Psoas muscle (tissue), 8 donors: ENCODE data around the gene PLD3. TPM values are rescaled to one million over a fixed set of nuclear protein-coding genes. Genes with fewer than 3 reads are reported as not detected.

Experiments used
- ATAC-seq, 4 donors: fragments of 200-7000 bp; cut with Tn5 transposase; one replicate each; pipeline ENCODE4 v1.9.1; 2020; ENCODE audit warnings: moderate library complexity in 3 of 4, mild to moderate bottlenecking in 2 of 4
- DNase-seq, 2 donors: peaks; one replicate each; pipeline ENCODE4 v3.0.0-alpha.2; 2020
- H3K27ac ChIP-seq: fragments of 200-600 bp; one replicate; pipeline ENCODE4 v1.8.0; 2022
- H3K27me3 ChIP-seq, 3 donors: fragments of 200-600 bp in 1 of 3; one replicate each; pipeline versions ENCODE4 v1.6.1 to v1.8.0; 2013 to 2022; ENCODE audit warnings: low read length in 2 of 3, mild to moderate bottlenecking in 2 of 3, moderate library complexity in 1 of 3; ENCODE audit not compliant: insufficient read depth in 3 of 3
- H3K36me3 ChIP-seq, 2 donors: fragments of 200-600 bp in 1 of 2; one replicate each; pipeline versions ENCODE4 v1.6.1 to v1.8.0; 2013 to 2022; ENCODE audit warnings: low read depth in 1 of 2, mild to moderate bottlenecking in 1 of 2, moderate library complexity in 1 of 2; ENCODE audit not compliant: insufficient read depth in 1 of 2
- H3K4me1 ChIP-seq: fragments of 200-600 bp; one replicate; pipeline ENCODE4 v1.8.0; 2022
- H3K4me3 ChIP-seq: fragments of 200-600 bp; one replicate; pipeline ENCODE4 v1.8.0; 2022; ENCODE audit warnings: mild to moderate bottlenecking
- H3K9me3 ChIP-seq: fragments of 200-600 bp; one replicate; pipeline ENCODE4 v1.8.0; 2022
- WGBS, 3 donors: extraction: QIAGEN DNeasy Blood & Tissue Kit; methylation state at CpG; one replicate each; pipeline versions ENCODE4 v1.1.6 to v1.1.7; 2013; 5-methylcytosine and 5-hydroxymethylcytosine counted together
- intact Hi-C, 2 donors: fragments of 100-400 bp; cut with DNase I; formaldehyde crosslinking; loops; one replicate each; pipeline versions ENCODE4 v1.11.0 to v1.14.2; 2022
- polyA plus RNA-seq, 3 donors: library from polyadenylated mRNA; stranded (reverse); fragments of 200-250 nt; gene quantifications; one replicate each; pipeline ENCODE4 v1.2.3, GENCODE V29; 2013
- total RNA-seq, 4 donors: library from RNA; stranded (reverse); fragmentation: NEBNext Ultra II Directional in 2 of 4; extraction: Animal tissue kit (Norgen Biotek cat#: 25700) in 2 of 4; gene quantifications; one replicate each; pipeline versions ENCODE4 v1.2.1 to v1.2.4, GENCODE V29; 2021 to 2023
- TF ChIP-seq, protein P1 (sequence below): fragments of 200-600 bp; IDR thresholded peaks from one replicate; pipeline ENCODE4 v1.8.0; 2022; ENCODE audit warnings: antibody characterized with exemption
- donor health status: healthy with polysubstance abuse.
- donor health status: DM: no; HTN: no; CAD: no; lungs with moderate emphysema.
- donor health status: Bipolar disorder and iron deficiency.
- donor health status: healthy.
- donor health status: DM: yes; HTN: yes; CAD: no.
- donor health status: DM: no; HTN: no; CAD: no.
- donor health status: DM: no; HTN: no; CAD: no.
- donor health status: DM: yes; HTN: yes; CAD: no.

The PLD3 gene
- total and polyA plus RNA-seq, 7 donors, result 60.2 to 116 (median 84.2) TPM

DNA sequence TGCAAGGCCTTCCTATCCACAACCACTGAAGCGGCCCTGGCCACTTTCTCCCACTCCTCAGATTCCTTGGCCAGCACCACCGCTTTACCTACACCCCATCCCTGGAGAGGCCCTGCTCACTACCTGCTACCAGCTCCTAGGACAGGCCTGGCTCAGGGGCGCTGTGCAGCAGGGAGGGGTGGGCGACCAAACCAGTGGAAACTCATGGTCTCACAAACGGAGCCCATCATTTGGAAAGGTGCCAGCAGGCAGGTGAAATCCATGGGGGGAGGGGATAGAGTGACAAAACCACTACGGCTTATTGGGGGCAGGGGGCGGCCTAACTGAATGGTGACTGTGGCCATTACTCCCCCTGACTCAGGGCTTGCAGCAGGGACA, 27.9 kb upstream of the PLD3 start:
- H3K36me3 ChIP-seq, result peaks cover 3 to 69% of the 10 kb centered on the region in 2 donors
- ATAC-seq, result no peak

DNA sequence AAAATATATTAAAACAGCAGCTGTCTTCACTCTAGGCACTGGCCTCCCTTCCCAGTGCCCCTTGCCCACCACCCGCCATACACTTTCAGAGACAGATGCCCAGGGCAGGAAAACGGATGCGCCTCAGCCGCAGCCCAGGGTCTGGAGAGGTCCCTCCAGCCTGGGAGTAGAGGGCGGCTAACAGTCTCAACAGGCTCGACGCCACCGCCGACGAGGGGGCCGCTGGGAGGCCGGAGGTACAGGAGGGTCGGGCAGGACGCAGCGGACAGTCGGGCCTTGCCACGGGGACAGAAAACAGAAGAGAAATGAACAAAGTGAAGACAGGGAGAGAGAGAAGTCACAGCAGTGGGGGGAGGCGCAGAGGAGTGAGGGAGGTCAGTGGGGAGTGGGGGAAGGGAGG, 27.4 kb upstream of the PLD3 start:
- Histone ChIP-seq H3K36me3 (peaks cover 3 to 74% of the 10 kb centered on the region in 2 donors), H3K4me1 (no peaks in the 10 kb centered on the region), H3K4me3 (no peak overlapping the region), H3K9me3 (no peaks in the 10 kb centered on the region), H3K27ac (no peak overlapping the region), H3K27me3 (no peaks in the 10 kb centered on the region)
- 94 to 96% (median 94%) methylated on average over 18 of the region's 18 CpGs for WGBS, 3 donors
- ATAC-seq (no peak), DNase-seq (no peak)
- intact Hi-C loops, result no loop called here
- TF ChIP-seq, protein P1, sequence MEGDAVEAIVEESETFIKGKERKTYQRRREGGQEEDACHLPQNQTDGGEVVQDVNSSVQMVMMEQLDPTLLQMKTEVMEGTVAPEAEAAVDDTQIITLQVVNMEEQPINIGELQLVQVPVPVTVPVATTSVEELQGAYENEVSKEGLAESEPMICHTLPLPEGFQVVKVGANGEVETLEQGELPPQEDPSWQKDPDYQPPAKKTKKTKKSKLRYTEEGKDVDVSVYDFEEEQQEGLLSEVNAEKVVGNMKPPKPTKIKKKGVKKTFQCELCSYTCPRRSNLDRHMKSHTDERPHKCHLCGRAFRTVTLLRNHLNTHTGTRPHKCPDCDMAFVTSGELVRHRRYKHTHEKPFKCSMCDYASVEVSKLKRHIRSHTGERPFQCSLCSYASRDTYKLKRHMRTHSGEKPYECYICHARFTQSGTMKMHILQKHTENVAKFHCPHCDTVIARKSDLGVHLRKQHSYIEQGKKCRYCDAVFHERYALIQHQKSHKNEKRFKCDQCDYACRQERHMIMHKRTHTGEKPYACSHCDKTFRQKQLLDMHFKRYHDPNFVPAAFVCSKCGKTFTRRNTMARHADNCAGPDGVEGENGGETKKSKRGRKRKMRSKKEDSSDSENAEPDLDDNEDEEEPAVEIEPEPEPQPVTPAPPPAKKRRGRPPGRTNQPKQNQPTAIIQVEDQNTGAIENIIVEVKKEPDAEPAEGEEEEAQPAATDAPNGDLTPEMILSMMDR, result no peak

More for the DNA sequence above, 27.9 kb upstream of the PLD3 start:
- no peak overlapping the region for H3K27ac ChIP-seq
- H3K9me3 ChIP-seq, result no peaks in the 10 kb centered on the region
- WGBS, 3 donors, result 85 to 89% (median 85%) methylated on average over 7 of the region's 7 CpGs
- H3K4me1 ChIP-seq, result no peaks in the 10 kb centered on the region
- DNase-seq, result no peak
- H3K4me3 ChIP-seq, result no peak overlapping the region
- no peaks in the 10 kb centered on the region for H3K27me3 ChIP-seq
- TF ChIP-seq, protein P1, result no peak
- intact Hi-C loops, result no loop called here

DNA sequence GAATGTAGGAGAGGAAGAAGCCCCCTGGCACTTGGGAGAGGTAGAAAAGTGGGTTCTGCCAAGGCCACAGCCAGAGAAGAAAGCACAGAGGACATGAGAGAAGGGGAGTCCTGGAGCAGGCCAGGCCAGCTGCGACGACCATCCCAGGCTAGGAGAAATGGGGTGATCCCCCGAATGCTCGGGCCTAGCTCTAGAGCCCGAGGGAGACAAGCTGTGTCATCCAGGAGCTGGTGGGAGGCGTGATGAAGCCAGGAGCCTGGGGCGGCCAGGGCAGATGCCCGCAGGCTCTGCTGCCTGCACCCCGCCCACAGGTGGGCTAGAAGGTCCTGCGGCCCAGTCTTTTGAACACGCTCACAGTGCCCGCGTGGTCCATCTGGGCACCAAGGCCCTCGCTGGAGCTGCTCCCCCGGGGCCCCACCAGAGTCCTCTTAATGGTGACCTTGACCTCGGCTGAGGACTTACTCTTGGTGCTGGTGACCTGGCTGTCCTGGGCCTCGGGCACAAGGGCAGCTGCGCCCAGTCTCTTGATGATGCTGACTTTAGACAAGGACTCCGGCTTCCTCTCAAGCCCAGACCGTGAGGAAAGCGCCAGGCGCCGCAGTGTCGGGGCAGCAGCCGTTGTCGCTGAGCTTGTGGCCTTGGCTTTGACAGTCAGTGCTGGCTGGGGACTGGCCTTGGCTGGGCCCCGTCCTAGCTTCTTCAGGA, 26.8 kb upstream of the PLD3 start:
- H3K36me3 ChIP-seq, result peaks cover 3 to 80% of the 10 kb centered on the region in 2 donors
- DNase-seq, result no peak

DNA sequence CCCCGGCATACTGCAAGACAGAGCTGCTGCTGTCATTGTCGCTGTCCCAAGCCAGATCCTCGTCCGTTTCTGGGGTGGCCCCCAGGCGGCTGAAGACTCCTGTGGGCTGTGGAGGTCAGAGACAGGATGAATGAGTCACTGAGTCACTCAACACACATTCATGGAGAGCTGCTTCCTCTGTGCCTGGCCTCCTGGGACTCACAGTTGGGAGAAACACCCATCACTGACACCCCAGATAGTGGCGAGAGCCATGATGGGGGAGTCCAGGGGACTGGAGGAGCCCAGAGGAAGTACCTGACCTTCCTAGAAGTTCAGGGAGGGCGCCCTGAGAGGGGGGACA, 26.3 kb upstream of the PLD3 start:
- Histone ChIP-seq H3K36me3 (peaks cover 3 to 86% of the 10 kb centered on the region in 2 donors), H3K27ac (no peak overlapping the region), H3K4me1 (no peaks in the 10 kb centered on the region), H3K27me3 (no peaks in the 10 kb centered on the region), H3K4me3 (no peak overlapping the region), H3K9me3 (no peaks in the 10 kb centered on the region)
- 91 to 95% (median 93%) methylated on average over 7 of the region's 7 CpGs for WGBS, 3 donors
- no peak for DNase-seq
- intact Hi-C loops, result no loop called here
- no peak for ATAC-seq
- TF ChIP-seq, protein P1, result no peak

More for the DNA sequence above, 26.8 kb upstream of the PLD3 start:
- intact Hi-C loops, result no loop called here
- no peaks in the 10 kb centered on the region for H3K27me3 ChIP-seq
- H3K27ac ChIP-seq, result no peak overlapping the region
- H3K4me3 ChIP-seq, result no peak overlapping the region
- H3K4me1 ChIP-seq, result no peaks in the 10 kb centered on the region
- TF ChIP-seq, protein P1, result no peak
- H3K9me3 ChIP-seq, result no peaks in the 10 kb centered on the region
- no peak for ATAC-seq
- WGBS, 3 donors, result 93 to 95% (median 93%) methylated on average over 26 to 27 of the region's 27 CpGs
